Inferior parietal cortex (tissue), 1 donor: ENCODE results near the gene SLC35E2B.

Experiments used
- DNase-seq: peaks from one replicate; pipeline ENCODE4 v3.0.0-alpha.2; 2016; ENCODE audit errors: extremely low spot score

Gene SLC35E2B

DNA sequence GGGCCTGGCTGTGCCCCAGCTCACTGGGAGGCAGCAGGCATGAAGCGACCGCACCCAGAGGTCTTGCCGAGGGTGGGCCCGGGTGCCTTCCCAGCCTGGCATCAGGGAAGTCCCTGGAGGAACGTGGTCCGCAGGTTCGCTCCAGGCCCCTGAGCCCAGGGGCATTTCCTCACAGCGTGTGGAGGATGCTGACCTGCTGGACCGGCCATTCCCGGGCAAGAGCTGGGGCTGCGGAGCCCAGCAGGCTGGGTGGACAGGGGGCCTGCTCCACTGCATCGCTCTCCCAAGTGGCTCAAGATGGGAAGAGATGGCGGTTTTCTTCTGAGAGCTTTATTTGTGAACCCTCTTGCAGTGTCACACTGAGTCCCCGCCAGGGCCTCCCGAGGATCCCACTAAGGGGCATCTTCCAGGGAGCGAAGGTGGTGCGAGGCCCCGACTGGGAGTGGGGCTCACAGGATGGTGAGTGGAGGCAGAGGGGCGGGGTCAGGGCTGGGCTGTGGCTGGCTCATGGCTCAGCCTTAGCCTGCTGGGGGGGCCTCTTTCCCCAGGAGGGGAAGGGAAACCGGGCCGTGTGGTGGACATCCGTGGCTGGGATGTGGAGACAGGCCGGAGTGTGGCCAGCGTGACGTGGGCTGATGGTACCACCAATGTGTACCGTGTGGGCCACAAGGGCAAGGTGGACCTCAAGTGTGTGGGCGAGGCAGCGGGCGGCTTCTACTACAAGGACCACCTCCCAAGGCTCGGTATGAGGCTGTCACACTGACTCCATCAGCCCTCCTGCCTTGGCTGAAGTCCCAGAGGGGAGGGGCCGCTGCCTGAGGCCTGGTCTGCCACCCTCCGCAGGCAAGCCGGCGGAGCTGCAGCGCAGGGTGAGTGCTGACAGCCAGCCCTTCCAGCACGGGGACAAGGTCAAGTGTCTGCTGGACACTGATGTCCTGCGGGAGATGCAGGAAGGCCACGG, 67.9 kb downstream of the SLC35E2B start:
- DNase-seq: no peak

DNA sequence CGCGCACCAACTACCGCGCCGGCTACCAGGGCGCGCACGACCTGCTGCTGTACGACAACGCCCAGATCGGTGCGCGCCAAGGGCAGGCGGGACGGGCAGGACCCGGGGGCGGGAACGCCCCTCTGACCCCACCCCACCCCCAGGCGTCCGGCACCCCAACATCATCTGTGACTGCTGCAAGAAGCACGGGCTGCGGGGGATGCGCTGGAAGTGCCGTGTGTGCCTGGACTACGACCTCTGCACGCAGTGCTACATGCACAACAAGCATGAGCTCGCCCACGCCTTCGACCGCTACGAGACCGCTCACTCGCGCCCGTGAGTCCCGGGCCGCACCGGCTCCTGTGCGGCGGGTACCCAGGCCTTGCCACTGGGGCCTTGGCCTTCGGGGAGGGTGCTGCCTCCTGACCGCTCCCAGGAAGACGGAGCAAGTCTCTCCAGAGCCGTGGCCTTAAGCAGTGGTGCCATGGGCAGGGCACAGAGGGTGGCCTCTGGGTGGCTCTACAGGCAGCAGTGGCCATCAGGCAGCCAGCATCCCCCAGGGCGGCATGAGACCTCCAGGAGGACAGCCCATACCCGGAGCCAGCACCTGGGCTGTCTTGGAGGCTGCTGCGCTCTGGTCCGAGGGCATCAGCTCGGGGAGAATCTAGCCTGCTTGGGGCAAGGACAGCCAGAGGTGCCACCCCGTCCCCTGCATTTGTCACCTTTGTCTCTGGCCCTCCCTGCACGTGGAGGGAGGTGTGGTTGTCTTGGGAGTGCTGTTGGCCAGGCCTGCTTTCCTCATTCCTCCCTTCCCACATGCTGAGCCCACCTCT, 68.8 kb downstream of the SLC35E2B start:
- DNase-seq: no peak

DNA sequence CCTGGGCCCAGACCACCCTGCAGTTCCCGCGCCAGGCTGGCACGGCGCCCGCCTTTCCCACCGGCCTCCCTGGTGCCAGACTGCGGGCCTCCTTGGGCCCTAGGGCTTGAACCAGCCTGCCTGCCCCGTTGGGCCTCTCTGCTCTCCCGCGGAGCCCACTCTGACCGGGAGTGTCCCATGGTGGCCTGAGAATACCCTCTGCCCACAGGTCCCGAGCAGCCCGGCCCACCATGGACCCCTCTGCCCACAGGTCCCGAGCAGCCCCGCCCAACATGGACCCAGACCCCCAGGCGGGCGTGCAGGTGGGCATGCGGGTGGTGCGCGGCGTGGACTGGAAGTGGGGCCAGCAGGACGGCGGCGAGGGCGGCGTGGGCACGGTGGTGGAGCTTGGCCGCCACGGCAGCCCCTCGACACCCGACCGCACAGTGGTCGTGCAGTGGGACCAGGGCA, 69.4 kb downstream of the SLC35E2B start:
- no peak for DNase-seq

DNA sequence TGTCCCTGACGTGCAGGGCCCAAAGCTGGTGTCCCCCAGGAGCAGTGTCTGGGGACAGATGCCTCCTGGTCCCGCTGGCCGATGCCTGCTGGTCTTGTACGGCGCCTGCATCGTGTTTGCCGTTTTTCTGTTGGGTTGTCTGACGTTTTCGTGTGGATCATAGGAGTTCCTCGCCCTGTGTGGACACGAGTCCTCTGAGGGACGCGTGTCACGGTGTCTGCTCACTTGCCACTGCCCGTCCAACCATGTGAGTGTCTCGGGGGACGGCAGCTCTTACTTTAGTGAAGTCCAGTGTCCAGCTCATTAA, 69.9 kb downstream of the SLC35E2B start:
- no peak for DNase-seq

DNA sequence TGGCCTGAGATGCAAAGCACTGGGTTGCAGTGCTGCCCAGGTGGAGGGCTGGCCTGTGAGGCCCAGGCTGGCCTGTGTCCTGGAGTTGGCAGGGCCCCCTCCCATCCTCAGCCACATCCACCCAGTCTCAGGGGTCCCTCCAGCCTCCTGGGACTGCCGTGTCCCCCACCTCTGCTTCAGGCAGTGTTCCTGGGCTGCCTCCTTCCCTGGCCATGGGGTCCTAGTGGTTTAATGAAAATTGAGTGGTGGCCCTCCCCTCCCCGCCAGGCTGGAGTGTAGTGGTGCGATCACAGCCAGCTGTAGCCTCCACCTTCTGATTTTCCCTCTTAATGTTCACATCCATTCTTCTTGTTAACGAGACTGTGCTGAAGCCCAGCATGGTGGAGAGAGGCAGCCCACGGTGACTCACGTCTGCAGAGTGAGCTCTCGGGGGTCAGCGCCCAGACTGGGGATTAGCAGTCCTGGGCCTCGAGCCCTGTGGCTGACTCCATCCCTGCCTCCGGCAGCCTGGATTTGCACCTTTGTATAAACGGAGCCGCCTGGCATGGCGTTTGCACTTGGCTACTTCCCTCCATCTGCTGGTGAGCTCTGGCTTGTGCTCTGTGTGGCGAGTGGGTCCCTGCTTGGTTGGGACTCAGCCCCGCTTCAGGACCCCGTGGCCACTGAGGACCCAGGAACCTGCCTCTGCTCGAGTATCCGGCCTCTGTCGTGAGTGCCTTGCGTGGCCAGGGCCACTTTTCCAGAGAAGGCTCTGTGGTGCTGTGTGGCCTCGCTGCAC, 70.4 kb downstream of the SLC35E2B start:
- no peak for DNase-seq

DNA sequence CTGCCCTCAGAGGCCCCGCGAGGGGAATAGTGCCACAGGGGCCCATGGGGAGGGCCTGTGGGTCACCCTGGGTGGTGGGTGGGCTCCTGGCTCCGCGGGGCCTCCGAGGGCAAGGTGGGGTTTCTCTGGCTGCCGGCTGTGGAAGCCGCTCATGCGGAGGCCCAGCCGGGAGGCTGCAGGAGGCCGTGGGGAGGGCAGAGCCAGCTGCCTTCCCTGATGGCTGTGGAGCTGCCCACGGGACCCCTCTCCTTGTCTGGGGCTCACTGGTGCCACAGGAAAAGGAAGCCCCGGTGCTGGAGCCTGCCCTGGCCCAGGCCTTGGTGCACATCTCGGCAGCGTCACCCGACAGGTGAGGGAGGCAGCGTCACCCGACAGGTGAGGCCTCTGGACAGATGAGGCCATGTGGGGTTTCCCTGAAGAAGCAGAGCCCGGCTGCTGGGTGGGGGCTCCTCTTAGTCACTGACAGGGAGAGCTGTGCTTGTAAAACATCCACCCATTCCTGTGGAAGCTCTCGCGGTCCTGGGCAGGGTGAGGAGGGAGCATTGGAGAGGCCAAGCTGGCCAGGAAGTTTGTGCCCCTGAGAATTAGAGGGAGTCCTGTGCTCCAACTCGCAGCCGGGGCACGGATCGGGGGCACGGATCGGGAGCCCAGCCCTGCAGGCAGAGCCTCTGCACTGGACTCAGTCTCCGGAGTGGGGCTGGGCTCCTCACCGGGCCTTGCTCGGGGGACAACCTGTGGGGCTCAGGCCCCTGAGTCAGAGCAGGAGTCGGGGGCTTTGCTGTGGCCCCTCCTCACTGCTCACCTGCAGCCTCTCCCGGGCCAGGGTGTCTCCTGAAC, 71.2 kb downstream of the SLC35E2B start:
- DNase-seq: no peak

DNA sequence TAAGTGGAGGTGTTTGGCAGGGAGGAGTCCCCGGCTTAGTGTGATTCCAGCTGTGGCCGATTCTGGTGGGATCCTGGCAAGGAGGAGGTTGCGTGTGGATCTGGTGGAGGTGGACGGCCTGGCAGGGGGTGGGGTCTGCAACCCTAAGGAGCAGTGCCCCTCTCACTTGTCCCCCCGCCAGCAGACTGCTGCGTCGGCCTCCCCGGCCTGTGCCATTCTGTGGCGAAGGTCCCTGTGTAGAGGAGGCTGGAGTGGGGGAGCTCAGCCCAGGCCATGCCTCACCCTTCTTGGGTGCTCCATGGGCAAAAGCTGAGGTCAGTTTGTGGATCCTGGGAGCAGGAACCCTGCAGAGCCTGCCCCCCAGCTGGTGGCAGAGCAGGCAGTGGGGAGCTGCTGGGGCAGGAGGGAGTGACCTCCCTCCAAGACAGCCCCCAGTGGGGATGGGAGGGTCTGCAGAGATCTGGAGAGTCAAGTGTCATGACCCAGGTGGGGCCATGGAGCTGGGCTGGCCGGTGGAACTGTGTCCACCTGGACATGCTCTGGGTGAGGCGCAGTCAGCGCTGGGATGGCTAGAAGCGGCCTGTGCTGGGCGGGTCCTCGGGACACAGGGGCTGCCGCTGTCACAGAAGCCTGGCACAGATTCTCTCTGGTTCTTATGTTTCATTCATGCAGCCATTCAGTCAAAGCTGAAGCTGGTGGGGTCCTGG, 72.0 kb downstream of the SLC35E2B start:
- no peak for DNase-seq

DNA sequence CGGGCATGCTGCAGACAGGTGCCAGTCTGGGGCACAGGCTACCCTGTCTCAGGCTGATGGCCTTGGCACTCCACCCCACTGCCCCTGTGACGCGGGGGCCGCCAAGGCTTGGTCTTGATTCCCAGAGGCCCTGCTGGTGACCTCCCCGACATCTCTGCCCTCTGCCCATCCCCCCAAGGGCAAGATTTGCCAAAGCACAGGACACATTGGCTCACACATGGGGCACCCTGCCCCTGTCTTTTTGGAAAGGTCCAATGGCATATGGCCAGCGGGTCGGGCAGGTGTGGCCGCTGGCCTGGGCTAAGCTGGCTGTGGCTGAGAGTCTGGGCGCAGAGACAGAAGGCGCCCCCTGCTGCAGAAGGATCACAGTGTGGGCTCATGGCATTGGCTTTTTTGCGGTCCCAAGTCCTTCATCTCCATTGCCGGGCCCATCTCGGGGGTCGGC, 72.7 kb downstream of the SLC35E2B start:
- DNase-seq: no peak

DNA sequence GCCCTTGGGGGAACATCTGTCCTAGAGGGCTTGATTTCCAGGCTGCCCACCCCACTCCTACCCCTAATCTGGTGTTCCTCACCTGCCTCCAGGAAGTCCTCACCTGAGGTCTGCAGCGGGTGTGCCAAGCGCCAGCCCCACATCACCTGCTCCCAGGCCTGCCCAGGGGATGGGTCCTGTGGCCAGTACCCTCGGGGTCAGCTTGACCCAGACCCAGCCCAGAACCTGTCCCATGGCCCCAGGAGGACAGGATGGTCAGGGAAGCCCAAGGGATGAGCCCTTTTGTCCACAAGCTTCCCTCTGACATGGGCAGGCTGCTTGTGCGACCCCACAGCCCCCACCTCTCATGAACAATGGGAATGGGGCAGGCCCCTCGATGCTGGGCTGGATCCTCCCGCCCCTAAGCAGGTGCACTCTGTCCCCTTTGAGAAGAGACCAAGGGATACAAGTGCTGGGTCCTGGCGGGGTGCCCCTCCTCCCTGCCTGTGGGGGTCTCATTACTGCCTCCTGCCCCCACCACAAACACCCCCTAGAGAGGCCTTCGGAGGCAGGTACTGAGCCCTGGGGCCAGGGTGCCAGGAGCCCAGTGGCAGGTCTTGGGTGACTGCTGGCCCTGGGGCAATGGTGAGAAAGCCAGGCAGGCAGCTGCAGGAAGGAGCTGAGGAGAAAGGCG, 74.1 kb downstream of the SLC35E2B start:
- DNase-seq: no peak

DNA sequence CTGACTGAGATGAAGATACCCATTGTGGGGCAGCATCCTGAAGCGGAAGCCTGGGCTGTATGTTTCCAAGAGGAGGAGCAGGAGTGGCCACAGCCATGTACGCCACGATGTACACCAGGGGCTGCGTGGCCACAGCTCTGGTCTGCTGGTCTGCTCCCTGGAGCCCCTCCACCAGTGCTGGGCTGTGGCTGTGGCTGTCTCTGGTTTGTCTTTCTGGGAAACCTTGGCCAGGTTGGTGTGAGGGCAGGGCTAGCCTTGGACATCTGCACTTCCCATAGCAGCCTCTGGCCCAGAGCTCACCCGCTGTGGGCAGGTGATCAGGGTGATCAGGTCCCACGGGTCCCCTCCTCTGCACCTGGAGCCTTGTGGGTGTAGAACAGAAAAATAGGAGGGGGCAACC, 74.7 kb downstream of the SLC35E2B start:
- no peak for DNase-seq

DNA sequence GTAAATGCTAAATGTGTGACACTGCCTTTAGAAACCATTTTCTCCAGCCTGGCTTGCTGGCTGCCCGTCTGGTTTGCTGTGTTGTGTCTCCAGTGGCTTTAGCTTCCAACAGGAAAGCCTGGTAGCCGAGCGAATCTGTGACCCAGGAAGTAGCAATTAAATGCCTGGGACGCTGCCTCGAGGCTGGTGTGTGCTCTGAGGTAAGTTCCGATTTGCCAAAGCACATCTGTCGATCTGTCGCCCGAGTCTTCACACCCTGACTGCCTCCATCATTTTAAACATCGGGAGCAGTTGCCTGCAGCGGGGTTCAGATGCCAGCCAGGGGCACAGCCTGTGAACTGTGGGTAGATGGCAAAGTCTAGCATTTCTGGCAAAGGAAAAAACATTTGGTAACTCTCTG, 75.1 kb downstream of the SLC35E2B start:
- DNase-seq: no peak

DNA sequence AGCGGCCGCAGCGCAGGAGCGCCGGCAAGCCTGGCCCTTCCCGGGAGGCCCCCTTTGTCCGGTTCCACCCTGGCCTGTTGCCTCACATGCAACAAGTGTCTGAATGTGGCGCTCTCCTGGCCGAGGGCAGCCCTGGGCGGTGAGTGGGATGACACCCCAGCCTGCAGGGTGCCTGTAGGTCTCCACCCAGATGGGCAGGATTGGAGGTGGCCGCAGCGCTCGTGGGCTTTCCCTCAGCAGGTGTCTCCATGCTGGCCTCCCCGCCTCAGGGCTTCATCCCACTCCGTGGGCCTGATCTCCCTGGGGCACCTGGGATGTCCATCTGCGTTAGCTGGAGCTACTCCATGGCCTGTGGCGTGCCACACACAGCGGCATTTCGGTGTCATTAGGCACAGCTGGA, 75.8 kb downstream of the SLC35E2B start:
- no peak for DNase-seq

DNA sequence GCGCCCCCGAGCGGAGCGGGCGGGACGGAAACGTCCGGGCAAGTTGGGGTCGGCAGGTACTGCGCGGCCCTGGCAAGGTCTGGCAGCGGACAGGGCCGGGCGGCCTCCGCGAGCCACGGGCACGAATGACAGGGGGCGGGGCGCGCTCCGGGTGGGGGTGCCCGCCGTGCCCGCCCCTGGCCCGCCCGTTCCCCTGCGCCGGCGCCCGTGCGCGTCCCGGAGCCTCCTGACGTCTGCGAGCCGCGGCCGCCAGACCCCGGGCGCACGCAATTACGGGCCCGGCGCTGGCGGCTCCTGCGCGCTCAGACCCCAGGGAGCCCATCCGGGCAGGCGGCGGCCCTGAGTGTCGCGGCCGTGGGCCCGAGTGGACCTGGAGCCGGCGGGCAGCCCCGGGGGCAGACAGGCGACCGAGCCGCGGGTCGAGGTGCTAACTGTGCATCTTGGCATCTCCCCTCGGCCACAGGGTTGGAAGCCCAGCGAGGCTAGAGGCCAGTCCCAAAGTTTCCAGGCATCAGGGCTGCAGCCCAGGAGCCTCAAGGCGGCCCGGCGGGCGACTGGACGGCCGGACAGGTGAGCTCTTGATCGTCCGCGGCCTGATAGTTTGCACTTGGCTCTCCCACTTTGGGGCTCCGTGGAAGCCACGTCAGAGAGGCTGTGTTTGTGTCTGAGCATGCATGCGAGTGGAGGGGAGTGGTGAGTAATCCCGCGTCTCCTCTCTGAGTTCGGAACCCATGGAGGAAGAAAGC, 76.4 kb downstream of the SLC35E2B start:
- DNase-seq: no peak

DNA sequence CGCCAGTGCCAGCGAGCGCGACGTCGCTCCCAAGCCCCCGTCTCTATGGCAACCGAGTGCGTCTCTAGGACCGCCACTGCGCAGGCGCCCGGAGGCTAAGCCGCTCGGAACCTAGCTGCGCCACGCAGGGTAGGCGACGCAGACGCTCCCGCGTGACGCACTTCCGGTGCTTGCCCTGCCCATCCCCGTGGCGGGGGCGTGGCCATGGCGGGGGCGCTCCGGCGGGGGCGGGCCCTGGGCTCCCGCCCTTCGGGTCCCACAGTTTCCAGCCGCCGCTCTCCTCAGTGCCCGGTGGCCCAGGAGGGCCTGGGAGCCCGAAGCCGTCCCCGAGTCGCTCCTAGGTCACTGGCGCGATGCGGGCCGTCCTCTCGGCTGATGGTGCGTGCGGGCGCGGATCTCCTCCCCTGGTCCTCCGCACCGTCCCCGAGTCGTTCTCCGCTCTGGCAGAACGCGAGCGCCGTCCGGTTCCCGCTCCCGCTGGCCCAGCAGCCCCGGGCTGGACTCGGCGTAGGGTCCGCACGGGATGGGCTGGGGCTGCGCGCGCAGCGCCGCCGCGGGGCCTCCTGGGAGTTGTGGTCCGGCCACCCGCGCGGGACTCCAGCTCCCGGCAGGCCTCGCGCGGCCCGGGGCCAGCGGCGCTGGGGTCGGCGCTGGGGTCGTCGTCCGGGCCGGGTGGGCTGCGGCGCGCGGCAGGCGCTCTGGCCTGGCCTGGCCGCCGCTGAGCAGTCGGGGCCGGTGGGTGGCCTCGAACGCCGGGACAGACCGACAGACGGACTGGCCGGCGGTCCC, 77.1 kb downstream of the SLC35E2B start, which contains the start of gene MIB2:
TSS of gene MIB2 (plus strand) at position 245 of the 789 bp plus-strand sequence. CDS start 7,953 bp downstream, outside the sequence.
- peak; percentile 99 for DNase-seq

DNA sequence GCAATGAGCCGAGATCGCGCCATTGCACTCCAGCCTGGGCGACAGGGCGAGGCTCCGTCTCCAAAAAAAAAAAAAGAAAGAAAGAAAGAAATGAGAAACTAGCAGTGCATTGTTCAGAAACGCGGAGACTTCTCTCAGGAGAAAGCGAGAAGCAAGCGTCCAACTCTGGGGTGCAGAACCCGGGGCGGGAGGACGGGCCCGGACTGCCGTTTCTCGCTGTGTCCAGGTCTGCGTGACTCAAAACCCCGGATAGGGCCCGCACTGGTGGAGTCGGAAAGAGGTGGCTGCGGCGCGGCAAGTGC, 77.7 kb downstream of the SLC35E2B start:
- DNase-seq: no peak

DNA sequence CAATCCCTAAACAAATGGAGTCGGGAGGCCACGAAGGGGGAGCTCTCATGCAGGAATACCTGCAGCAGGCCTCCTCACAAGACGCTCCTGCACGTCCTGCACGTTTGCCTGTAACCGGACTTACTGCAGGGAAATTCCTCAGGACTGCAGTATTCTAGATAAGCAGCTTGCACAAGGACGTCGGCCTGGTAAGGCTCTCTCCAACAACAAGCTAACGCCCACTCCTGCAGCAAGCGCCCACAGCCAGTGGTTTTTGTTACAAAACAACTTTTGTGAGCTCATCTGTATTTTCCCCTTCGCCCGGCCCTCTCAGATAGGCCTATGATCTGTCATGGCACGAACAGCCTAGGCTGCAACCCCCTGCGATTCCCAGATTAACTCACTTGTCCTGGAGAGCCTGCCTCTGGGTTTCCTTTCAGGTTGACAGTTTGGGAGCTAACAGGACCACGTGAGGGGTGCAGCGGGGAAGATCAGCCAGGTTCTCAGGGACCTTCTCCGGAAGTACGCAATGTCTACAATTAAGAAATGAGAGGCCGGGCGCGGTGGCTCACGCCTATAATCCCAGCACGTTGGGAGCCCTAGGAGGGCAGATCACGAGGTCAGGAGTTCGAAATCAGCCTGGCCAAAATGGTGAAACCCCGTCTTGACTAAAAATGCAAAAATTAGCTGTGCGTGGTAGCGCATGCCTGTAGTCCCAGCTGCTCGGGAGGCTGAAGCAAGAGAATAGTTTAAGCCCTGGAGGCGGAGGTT, 78.2 kb downstream of the SLC35E2B start:
- peak; percentile 42 for DNase-seq

DNA sequence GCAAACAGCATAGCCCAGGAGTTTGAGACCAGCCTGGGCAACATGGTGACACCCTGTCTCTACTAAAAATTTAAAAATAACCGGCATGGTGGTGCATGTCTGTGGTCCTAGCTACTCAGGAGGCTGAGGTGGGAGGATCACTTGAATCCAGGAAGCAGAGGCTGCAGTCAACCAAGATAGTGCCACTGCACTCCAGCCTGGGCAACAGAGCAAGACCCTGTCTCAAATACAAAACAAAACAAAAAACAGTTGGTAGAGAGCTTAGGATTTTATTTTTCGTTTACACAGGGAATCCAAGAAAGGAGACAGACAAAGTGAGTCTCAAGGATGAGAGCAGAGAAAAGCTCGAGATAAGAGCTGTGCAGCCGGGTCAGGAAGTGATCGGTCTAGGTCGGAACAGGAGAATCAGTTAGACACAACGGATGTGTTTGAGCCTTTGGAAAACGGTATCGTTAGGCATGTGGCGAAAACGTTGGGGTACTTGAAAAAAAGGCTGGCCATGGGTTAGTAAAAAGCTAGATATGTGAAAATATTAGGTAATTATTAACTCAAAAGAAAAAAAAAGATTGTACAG, 79.0 kb downstream of the SLC35E2B start:
- DNase-seq: no peak

DNA sequence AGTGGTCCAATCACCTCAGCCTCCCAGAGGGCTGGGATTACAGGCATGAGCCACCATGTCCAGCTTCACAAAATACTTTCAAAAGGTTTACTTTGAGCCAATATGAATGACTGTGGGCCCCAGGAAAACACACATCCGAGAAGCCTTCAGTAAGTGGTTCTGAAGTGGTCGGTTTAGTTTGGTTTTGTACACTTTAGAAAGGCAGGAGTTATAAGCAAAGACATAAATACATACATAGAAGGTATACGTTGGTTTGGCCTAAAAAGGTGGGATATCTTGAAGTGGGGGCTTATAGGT, 80.5 kb downstream of the SLC35E2B start:
- no peak for DNase-seq
